ENCODE data around the gene PPP2R5E.

DNA sequence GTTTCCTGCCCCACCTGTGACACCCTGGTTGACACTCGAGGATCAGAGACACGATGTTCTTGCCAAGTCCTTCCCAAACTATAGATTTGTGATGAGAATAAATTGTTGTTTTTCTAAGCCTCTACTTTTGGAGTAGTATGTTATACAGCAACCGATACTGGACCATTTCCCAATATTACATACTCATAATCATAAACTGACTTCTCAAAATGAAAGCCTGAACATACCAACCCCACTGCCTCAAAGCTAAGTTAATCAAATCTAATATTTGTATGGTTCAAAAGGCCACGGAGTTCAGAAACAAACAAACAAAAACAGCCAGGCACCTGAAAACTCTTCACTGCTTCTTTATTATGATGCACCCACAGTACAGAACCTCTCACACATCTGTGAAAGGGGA lies 172.1 kb downstream of the PPP2R5E start:
- TF ChIP-seq CTCF (IDR thresholded peaks at IDR 0.05), result no peak
- no peak for TF ChIP-seq POLR2A (IDR thresholded peaks at IDR 0.05)

All from right lobe of liver (tissue), 4 donors.